ENCODE data around the gene POLA2. TPM values are rescaled to one million over a fixed set of nuclear protein-coding genes. Genes with fewer than 3 reads are reported as not detected.
A peak's percentile ranks its signal among the peaks of the same experiment; 100 is the strongest.

Gene POLA2
- polyA plus RNA-seq, 3 donors: 4.0 to 8.3 (median 5.2) TPM

GRCh38 chr11:65278356-65278755 is 16.6 kb downstream of the POLA2 start:
- Histone ChIP-seq H4K20me1 (ENCODE audit: insufficient read depth, low read length) (no peaks in the 10 kb centered on the region), H3K27me3 (ENCODE audit: control insufficient read depth in 2 of 2, insufficient read depth in 2 of 2, low read length in 2 of 2) (no peaks in the 10 kb centered on the region), H3K27ac (ENCODE audit: low read depth in 1 of 2, low read length in 2 of 2) (no peak overlapping the region), H3K9ac (ENCODE audit: insufficient read depth, low read length, poor library complexity, severe bottlenecking) (no peak overlapping the region), H3K4me1 (ENCODE audit: control insufficient read depth in 1 of 2, insufficient read depth in 2 of 2, low read length in 2 of 2) (peaks cover 26 to 32% of the 10 kb centered on the region in 2 donors), H3K79me2 (ENCODE audit: insufficient read depth, low read length) (no peaks in the 10 kb centered on the region), H3K4me2 (replicated peaks; ENCODE audit: extremely low read depth, low read length, poor library complexity, severe bottlenecking) (no peak overlapping the region), H2AFZ (ENCODE audit: insufficient read depth, low read depth, low read length, poor library complexity, severe bottlenecking) (no peak overlapping the region), H3K4me3 (replicated peaks in 1 of 3; ENCODE audit: low read depth in 2 of 3, low read length in 3 of 3) (no peak overlapping the region), H3K9me3 (replicated peaks in 1 of 2; ENCODE audit: control insufficient read depth in 1 of 2, insufficient read depth in 1 of 2, low read length in 2 of 2) (no peaks in the 10 kb centered on the region), H3K36me3 (replicated peaks in 1 of 2; ENCODE audit: control insufficient read depth in 1 of 2, insufficient read depth in 2 of 2, low read length in 2 of 2) (peaks cover 30 to 52% of the 10 kb centered on the region in 2 donors)
- DNase-seq: no peak
- Mint-ChIP-seq H3K9me3 (no peaks in the 10 kb centered on the region), H3K4me3 (no peak overlapping the region), H3K4me1 (peaks cover 27% of the 10 kb centered on the region), H3K27me3 (ENCODE audit: low read depth in 3 of 3) (peaks cover 0 to 2% (median 0%) of the 10 kb centered on the region in 3 donors), H3K36me3 (peaks cover 49 to 51% of the 10 kb centered on the region in 2 donors), H3K27ac (peak overlapping the region in 1 of 7 donors; percentile 26)
- TF ChIP-seq CTCF (IDR thresholded peaks at IDR 0.05): no peak
- 94% methylated on average over 2 of the region's 2 CpGs for WGBS (ENCODE audit: insufficient coverage)
- intact Hi-C loops (cut with micrococcal nuclease): loop anchor here in 1 of 2 donors (5.0 kb wide), 1 partner anchor 54 kb away; the partner anchor contains the start of gene DPF2

GRCh38 chr11:65279279-65279678 is 17.5 kb downstream of the POLA2 start:
- Mint-ChIP-seq H3K4me1 (peaks cover 30% of the 10 kb centered on the region), H3K27ac (peak overlapping the region in 4 of 7 donors; percentile 55 to 81 (median 60)), H3K36me3 (peaks cover 52 to 55% of the 10 kb centered on the region in 2 donors), H3K27me3 (ENCODE audit: low read depth in 3 of 3) (no peaks in the 10 kb centered on the region), H3K9me3 (no peaks in the 10 kb centered on the region), H3K4me3 (no peak overlapping the region)
- Histone ChIP-seq H4K20me1 (ENCODE audit: insufficient read depth, low read length) (no peaks in the 10 kb centered on the region), H3K9ac (ENCODE audit: insufficient read depth, low read length, poor library complexity, severe bottlenecking) (no peak overlapping the region), H3K36me3 (replicated peaks in 1 of 2; ENCODE audit: control insufficient read depth in 1 of 2, insufficient read depth in 2 of 2, low read length in 2 of 2) (peaks cover 30 to 52% of the 10 kb centered on the region in 2 donors), H3K79me2 (ENCODE audit: insufficient read depth, low read length) (no peaks in the 10 kb centered on the region), H3K27me3 (ENCODE audit: control insufficient read depth in 2 of 2, insufficient read depth in 2 of 2, low read length in 2 of 2) (no peaks in the 10 kb centered on the region), H3K4me1 (ENCODE audit: control insufficient read depth in 1 of 2, insufficient read depth in 2 of 2, low read length in 2 of 2) (peaks cover 27 to 38% of the 10 kb centered on the region in 2 donors), H2AFZ (ENCODE audit: insufficient read depth, low read depth, low read length, poor library complexity, severe bottlenecking) (no peak overlapping the region), H3K27ac (ENCODE audit: low read depth in 1 of 2, low read length in 2 of 2) (peak overlapping the region in 1 of 2 donors; percentile 63), H3K4me3 (replicated peaks in 1 of 3; ENCODE audit: low read depth in 2 of 3, low read length in 3 of 3) (no peak overlapping the region), H3K9me3 (replicated peaks in 1 of 2; ENCODE audit: control insufficient read depth in 1 of 2, insufficient read depth in 1 of 2, low read length in 2 of 2) (no peaks in the 10 kb centered on the region), H3K4me2 (replicated peaks; ENCODE audit: extremely low read depth, low read length, poor library complexity, severe bottlenecking) (no peak overlapping the region)
- intact Hi-C loops (cut with micrococcal nuclease): loop anchor here in 1 of 2 donors (5.0 kb wide), 1 partner anchor 53 kb away; the partner anchor contains the start of gene DPF2
- no peak for TF ChIP-seq CTCF (IDR thresholded peaks at IDR 0.05)
- WGBS (ENCODE audit: insufficient coverage): no CpG with 5 or more reads among the region's 4 CpGs
- DNase-seq: no peak
